HL-60 (cell line): ENCODE measurements around the gene CYSTM1.

Source experiments
- GABPA ChIP-seq: IDR thresholded peaks from 2 replicates; pipeline ENCODE4 v1.6.1; 2012; ENCODE audit warnings: low read depth
- POLR2AphosphoS5 ChIP-seq: IDR thresholded peaks from 2 replicates; pipeline ENCODE4 v1.6.1; 2012; ENCODE audit warnings: low read depth
- TF ChIP-seq, protein P1 (sequence below): IDR thresholded peaks from one replicate; pipeline ENCODE4 v1.5.1; 2011; ENCODE audit warnings: low read length, control low read depth, inconsistent platforms; ENCODE audit not compliant: insufficient read depth

- no peak for TF ChIP-seq POLR2AphosphoS5
- TF ChIP-seq, protein P1, sequence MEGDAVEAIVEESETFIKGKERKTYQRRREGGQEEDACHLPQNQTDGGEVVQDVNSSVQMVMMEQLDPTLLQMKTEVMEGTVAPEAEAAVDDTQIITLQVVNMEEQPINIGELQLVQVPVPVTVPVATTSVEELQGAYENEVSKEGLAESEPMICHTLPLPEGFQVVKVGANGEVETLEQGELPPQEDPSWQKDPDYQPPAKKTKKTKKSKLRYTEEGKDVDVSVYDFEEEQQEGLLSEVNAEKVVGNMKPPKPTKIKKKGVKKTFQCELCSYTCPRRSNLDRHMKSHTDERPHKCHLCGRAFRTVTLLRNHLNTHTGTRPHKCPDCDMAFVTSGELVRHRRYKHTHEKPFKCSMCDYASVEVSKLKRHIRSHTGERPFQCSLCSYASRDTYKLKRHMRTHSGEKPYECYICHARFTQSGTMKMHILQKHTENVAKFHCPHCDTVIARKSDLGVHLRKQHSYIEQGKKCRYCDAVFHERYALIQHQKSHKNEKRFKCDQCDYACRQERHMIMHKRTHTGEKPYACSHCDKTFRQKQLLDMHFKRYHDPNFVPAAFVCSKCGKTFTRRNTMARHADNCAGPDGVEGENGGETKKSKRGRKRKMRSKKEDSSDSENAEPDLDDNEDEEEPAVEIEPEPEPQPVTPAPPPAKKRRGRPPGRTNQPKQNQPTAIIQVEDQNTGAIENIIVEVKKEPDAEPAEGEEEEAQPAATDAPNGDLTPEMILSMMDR = no peak
- TF ChIP-seq GABPA = no peak
These were observed 86.6 kb downstream of the CYSTM1 start for GRCh38 chr5:140261403-140262171.
